Measurements from ENCODE around the gene SPTBN5.

Gene SPTBN5

DNA sequence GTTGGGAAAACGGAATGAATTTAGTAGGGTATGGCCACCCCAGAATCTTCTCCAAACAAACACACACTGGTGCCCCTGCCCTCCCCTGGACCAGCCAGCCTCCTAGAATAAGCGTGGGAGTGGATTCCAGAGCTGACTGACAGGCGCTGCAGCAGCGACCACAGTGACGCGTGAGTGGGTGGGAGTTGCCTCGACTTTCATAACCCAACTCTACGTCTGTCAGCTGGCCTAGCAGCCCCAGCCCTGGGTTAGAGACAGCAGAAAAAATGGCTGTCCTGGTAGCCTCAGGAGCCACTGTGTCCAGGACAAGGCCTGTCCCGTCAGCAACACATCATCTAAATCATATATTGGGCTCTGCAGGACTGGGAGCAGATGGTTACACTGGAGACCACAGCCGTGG, 45.2 kb downstream of the SPTBN5 start:
- no peak overlapping the region for H2AFZ ChIP-seq (ENCODE audit: insufficient read depth, low read length, poor library complexity)
- H3K79me2 ChIP-seq (ENCODE audit: control insufficient read depth, insufficient read depth, low read length, poor library complexity) = no peaks in the 10 kb centered on the region
- no peaks in the 10 kb centered on the region for H3K9me3 ChIP-seq (ENCODE audit: insufficient read depth, low read depth, low read length)
- H3K4me1 ChIP-seq (ENCODE audit: control insufficient read depth in 1 of 2, insufficient read depth in 2 of 2, low read length in 2 of 2) = no peaks in the 10 kb centered on the region
- no peak overlapping the region for H2BK5ac ChIP-seq (ENCODE audit: low read depth, low read length, poor library complexity)
- no peak for DNase-seq
- H3K27me3 ChIP-seq (ENCODE audit: insufficient read depth, low read length) = no peaks in the 10 kb centered on the region
- no peak overlapping the region for H2BK120ac ChIP-seq (ENCODE audit: insufficient read depth, low read length, poor library complexity)
- no peak overlapping the region for H3K14ac ChIP-seq (ENCODE audit: low read length)
- no peak overlapping the region for H3K23ac ChIP-seq (ENCODE audit: low read length)
- H3K4me2 ChIP-seq (ENCODE audit: low read length) = no peak overlapping the region
- H2AK5ac ChIP-seq (ENCODE audit: low read length) = no peak overlapping the region
- H3K27ac ChIP-seq (ENCODE audit: low read depth, low read length) = no peak overlapping the region
- no peak overlapping the region for H4K12ac ChIP-seq (ENCODE audit: low read depth, low read length)
- no peak overlapping the region for H3K9ac ChIP-seq (ENCODE audit: low read length)
- peaks cover 25% of the 10 kb centered on the region in 2 experiments for H3K36me3 ChIP-seq (ENCODE audit: control insufficient read depth in 1 of 2, insufficient read depth in 2 of 2, low read length in 2 of 2)
- H3K18ac ChIP-seq (ENCODE audit: low read length) = no peak overlapping the region
- no peaks in the 10 kb centered on the region for H3K79me1 ChIP-seq (ENCODE audit: low read length)
- WGBS (ENCODE audit: extremely low coverage, insufficient coverage, insufficient read length) = no CpG with 5 or more reads among the region's 10 CpGs
- H2BK12ac ChIP-seq (ENCODE audit: low read length) = no peak overlapping the region
- H3K4me3 ChIP-seq (ENCODE audit: low read depth, low read length) = no peak overlapping the region
- no peak overlapping the region for H3K4ac ChIP-seq (ENCODE audit: low read depth, low read length)
- no peak overlapping the region for H4K8ac ChIP-seq (ENCODE audit: low read depth, low read length)
- no peak overlapping the region for H4K91ac ChIP-seq (ENCODE audit: low read depth, low read length)

DNA sequence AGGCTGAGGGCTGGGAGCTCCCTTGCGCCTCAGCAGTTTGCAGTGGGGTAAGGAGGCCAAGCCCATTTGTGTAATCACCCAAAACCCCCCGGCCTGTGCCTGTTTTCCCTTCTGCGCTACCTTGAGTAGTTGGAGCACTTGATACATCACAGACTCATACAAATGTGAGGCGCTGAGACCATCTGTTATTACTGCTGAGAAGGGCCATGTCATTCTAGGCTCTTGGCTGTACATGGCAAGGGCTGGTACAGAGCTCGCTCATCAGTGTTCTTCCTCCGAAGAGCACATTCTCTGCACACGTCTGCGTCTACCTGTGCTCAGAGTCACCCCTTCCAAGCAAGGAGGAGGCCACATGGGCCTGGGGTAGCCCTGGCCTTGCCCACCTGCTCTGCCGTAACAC, 45.9 kb downstream of the SPTBN5 start:
- Histone ChIP-seq H3K23ac (ENCODE audit: low read length) (no peak overlapping the region), H2AK5ac (ENCODE audit: low read length) (no peak overlapping the region), H3K79me1 (ENCODE audit: low read length) (no peaks in the 10 kb centered on the region), H3K27me3 (ENCODE audit: insufficient read depth, low read length) (no peaks in the 10 kb centered on the region), H3K4me2 (ENCODE audit: low read length) (no peak overlapping the region), H2BK5ac (ENCODE audit: low read depth, low read length, poor library complexity) (no peak overlapping the region), H3K4ac (ENCODE audit: low read depth, low read length) (no peak overlapping the region), H2BK120ac (ENCODE audit: insufficient read depth, low read length, poor library complexity) (no peak overlapping the region), H3K79me2 (ENCODE audit: control insufficient read depth, insufficient read depth, low read length, poor library complexity) (no peaks in the 10 kb centered on the region), H3K18ac (ENCODE audit: low read length) (no peak overlapping the region), H4K8ac (ENCODE audit: low read depth, low read length) (no peak overlapping the region), H4K12ac (ENCODE audit: low read depth, low read length) (no peak overlapping the region), H3K14ac (ENCODE audit: low read length) (no peak overlapping the region), H3K27ac (ENCODE audit: low read depth, low read length) (no peak overlapping the region), H3K36me3 (ENCODE audit: control insufficient read depth in 1 of 2, insufficient read depth in 2 of 2, low read length in 2 of 2) (peaks cover 25% of the 10 kb centered on the region in 2 experiments), H2AFZ (ENCODE audit: insufficient read depth, low read length, poor library complexity) (no peak overlapping the region), H2BK12ac (ENCODE audit: low read length) (no peak overlapping the region), H3K9ac (ENCODE audit: low read length) (no peak overlapping the region), H3K9me3 (ENCODE audit: insufficient read depth, low read depth, low read length) (no peaks in the 10 kb centered on the region), H4K91ac (ENCODE audit: low read depth, low read length) (no peak overlapping the region), H3K4me1 (ENCODE audit: control insufficient read depth in 1 of 2, insufficient read depth in 2 of 2, low read length in 2 of 2) (no peaks in the 10 kb centered on the region), H3K4me3 (ENCODE audit: low read depth, low read length) (no peak overlapping the region)
- no peak for DNase-seq
- no CpG with 5 or more reads among the region's 9 CpGs for WGBS (ENCODE audit: extremely low coverage, insufficient coverage, insufficient read length)

DNA sequence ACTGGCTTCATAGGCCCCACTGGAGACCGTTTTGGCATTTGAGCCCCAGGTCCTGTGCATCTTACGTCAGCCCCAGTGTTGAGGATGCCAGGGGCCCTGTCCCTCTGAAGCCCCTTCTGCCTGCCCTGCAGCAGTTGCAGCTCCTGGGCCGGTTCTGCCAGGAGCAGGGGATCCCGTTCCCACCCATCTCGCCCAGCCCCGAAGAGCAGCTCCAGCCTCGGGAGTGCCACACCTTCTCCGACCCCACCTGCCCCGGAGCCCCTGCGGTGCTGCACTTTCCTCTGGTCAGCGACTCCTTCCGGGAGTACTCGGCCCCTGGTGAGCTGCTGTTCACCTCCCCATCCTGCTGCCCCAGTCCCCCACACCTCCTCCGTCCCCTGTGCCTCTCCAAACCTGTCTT, 46.6 kb downstream of the SPTBN5 start:
- no peak overlapping the region for H3K4ac ChIP-seq (ENCODE audit: low read depth, low read length)
- H3K4me3 ChIP-seq (ENCODE audit: low read depth, low read length) = no peak overlapping the region
- H2AK5ac ChIP-seq (ENCODE audit: low read length) = no peak overlapping the region
- no peak overlapping the region for H4K8ac ChIP-seq (ENCODE audit: low read depth, low read length)
- no CpG with 5 or more reads among the region's 14 CpGs for WGBS (ENCODE audit: extremely low coverage, insufficient coverage, insufficient read length)
- H2BK12ac ChIP-seq (ENCODE audit: low read length) = no peak overlapping the region
- H4K91ac ChIP-seq (ENCODE audit: low read depth, low read length) = no peak overlapping the region
- H3K79me2 ChIP-seq (ENCODE audit: control insufficient read depth, insufficient read depth, low read length, poor library complexity) = no peaks in the 10 kb centered on the region
- no peak overlapping the region for H2BK120ac ChIP-seq (ENCODE audit: insufficient read depth, low read length, poor library complexity)
- peaks cover 25% of the 10 kb centered on the region in 2 experiments for H3K36me3 ChIP-seq (ENCODE audit: control insufficient read depth in 1 of 2, insufficient read depth in 2 of 2, low read length in 2 of 2)
- H3K4me1 ChIP-seq (ENCODE audit: control insufficient read depth in 1 of 2, insufficient read depth in 2 of 2, low read length in 2 of 2) = no peaks in the 10 kb centered on the region
- H3K79me1 ChIP-seq (ENCODE audit: low read length) = no peaks in the 10 kb centered on the region
- no peak overlapping the region for H3K23ac ChIP-seq (ENCODE audit: low read length)
- no peak overlapping the region for H2AFZ ChIP-seq (ENCODE audit: insufficient read depth, low read length, poor library complexity)
- H3K9ac ChIP-seq (ENCODE audit: low read length) = no peak overlapping the region
- no peaks in the 10 kb centered on the region for H3K27me3 ChIP-seq (ENCODE audit: insufficient read depth, low read length)
- no peak overlapping the region for H2BK5ac ChIP-seq (ENCODE audit: low read depth, low read length, poor library complexity)
- H4K12ac ChIP-seq (ENCODE audit: low read depth, low read length) = no peak overlapping the region
- no peak overlapping the region for H3K27ac ChIP-seq (ENCODE audit: low read depth, low read length)
- H3K9me3 ChIP-seq (ENCODE audit: insufficient read depth, low read depth, low read length) = no peaks in the 10 kb centered on the region
- DNase-seq = no peak
- H3K18ac ChIP-seq (ENCODE audit: low read length) = no peak overlapping the region
- H3K4me2 ChIP-seq (ENCODE audit: low read length) = no peak overlapping the region
- H3K14ac ChIP-seq (ENCODE audit: low read length) = no peak overlapping the region

DNA sequence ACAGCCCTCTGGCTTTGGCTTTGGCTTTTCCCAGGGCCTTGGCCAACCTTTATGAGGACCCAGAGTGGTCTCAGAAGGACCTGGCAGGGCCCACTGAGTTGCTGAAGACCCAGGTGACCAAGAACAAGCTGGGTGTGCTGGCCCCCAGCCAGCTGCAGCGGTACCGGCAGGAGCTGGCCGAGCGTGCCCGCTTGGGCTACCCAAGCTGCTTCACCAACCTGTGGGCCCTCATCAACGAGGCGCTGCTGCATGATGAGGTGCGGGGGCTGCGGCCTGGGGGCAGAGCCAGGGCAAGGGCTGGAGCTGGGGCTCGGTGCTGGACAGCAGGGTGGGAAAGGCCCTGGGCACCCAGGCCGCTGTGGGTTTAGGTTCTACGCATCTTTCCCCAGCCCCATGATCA, 49.0 kb downstream of the SPTBN5 start:
- Histone ChIP-seq H2BK120ac (ENCODE audit: insufficient read depth, low read length, poor library complexity) (no peak overlapping the region), H2AFZ (ENCODE audit: insufficient read depth, low read length, poor library complexity) (no peak overlapping the region), H2BK12ac (ENCODE audit: low read length) (no peak overlapping the region), H2BK5ac (ENCODE audit: low read depth, low read length, poor library complexity) (no peak overlapping the region), H3K36me3 (ENCODE audit: control insufficient read depth in 1 of 2, insufficient read depth in 2 of 2, low read length in 2 of 2) (peaks cover 27 to 28% of the 10 kb centered on the region in 2 experiments), H4K12ac (ENCODE audit: low read depth, low read length) (no peak overlapping the region), H3K14ac (ENCODE audit: low read length) (no peak overlapping the region), H3K79me2 (ENCODE audit: control insufficient read depth, insufficient read depth, low read length, poor library complexity) (no peaks in the 10 kb centered on the region), H3K9ac (ENCODE audit: low read length) (no peak overlapping the region), H3K4me2 (ENCODE audit: low read length) (no peak overlapping the region), H2AK5ac (ENCODE audit: low read length) (no peak overlapping the region), H3K9me3 (ENCODE audit: insufficient read depth, low read depth, low read length) (no peaks in the 10 kb centered on the region), H3K27me3 (ENCODE audit: insufficient read depth, low read length) (no peaks in the 10 kb centered on the region), H3K4me3 (ENCODE audit: low read depth, low read length) (no peak overlapping the region), H3K4me1 (ENCODE audit: control insufficient read depth in 1 of 2, insufficient read depth in 2 of 2, low read length in 2 of 2) (no peaks in the 10 kb centered on the region), H3K18ac (ENCODE audit: low read length) (no peak overlapping the region), H3K79me1 (ENCODE audit: low read length) (no peaks in the 10 kb centered on the region), H3K4ac (ENCODE audit: low read depth, low read length) (no peak overlapping the region), H3K23ac (ENCODE audit: low read length) (no peak overlapping the region), H3K27ac (ENCODE audit: low read depth, low read length) (no peak overlapping the region), H4K91ac (ENCODE audit: low read depth, low read length) (no peak overlapping the region), H4K8ac (ENCODE audit: low read depth, low read length) (no peak overlapping the region)
- WGBS (ENCODE audit: extremely low coverage, insufficient coverage, insufficient read length) = no CpG with 5 or more reads among the region's 12 CpGs
- no peak for DNase-seq

All from trophoblast cell (in vitro differentiated cells and primary cell).